ENCODE results near the gene ZFPL1.
A peak's percentile ranks its signal among the peaks of the same experiment; 100 is the strongest.

The ZFPL1 gene

GRCh38 chr11:65095974-65096806 lies 12.2 kb downstream of the ZFPL1 start, which contains the start of gene VPS51:
VPS51 (plus strand) TSS chr11:65096214; CDS start chr11:65096251, 37 bp downstream.
- DNase-seq (ENCODE audit: low spot score) = peak; percentile 91

- no peak for DNase-seq (ENCODE audit: low spot score)
Measured at GRCh38 chr11:65096926-65097325, 12.9 kb downstream of the ZFPL1 start.

- no peak for DNase-seq (ENCODE audit: low spot score)
Measured at GRCh38 chr11:65100674-65101350, 16.8 kb downstream of the ZFPL1 start.

GRCh38 chr11:65102142-65103095 lies 18.4 kb downstream of the ZFPL1 start:
- no peak for DNase-seq (ENCODE audit: low spot score)

GRCh38 chr11:65103476-65103875 lies 19.5 kb downstream of the ZFPL1 start:
- no peak for DNase-seq (ENCODE audit: low spot score)

GRCh38 chr11:65104628-65105027 lies 20.6 kb downstream of the ZFPL1 start:
- DNase-seq (ENCODE audit: low spot score) = no peak

GRCh38 chr11:65107078-65107477 lies 23.1 kb downstream of the ZFPL1 start:
- no peak for DNase-seq (ENCODE audit: low spot score)

- no peak for DNase-seq (ENCODE audit: low spot score)
Measured at GRCh38 chr11:65107751-65108468, 23.9 kb downstream of the ZFPL1 start.

GRCh38 chr11:65108469-65109123 lies 24.6 kb downstream of the ZFPL1 start:
- DNase-seq (ENCODE audit: low spot score) = no peak

- no peak for DNase-seq (ENCODE audit: low spot score)
Measured at GRCh38 chr11:65109231-65110198, 25.5 kb downstream of the ZFPL1 start.

GRCh38 chr11:65110354-65110861 lies 26.4 kb downstream of the ZFPL1 start:
- DNase-seq (ENCODE audit: low spot score) = peak; percentile 88

GRCh38 chr11:65111159-65111743 lies 27.2 kb downstream of the ZFPL1 start:
- DNase-seq (ENCODE audit: low spot score) = no peak

- peak; percentile 97 for DNase-seq (ENCODE audit: low spot score)
Measured at GRCh38 chr11:65111744-65112545, 27.9 kb downstream of the ZFPL1 start, which contains the start of gene TM7SF2. TM7SF2 (plus strand) TSS chr11:65111872; CDS start chr11:65112016, 144 bp downstream.

- DNase-seq (ENCODE audit: low spot score) = peak; percentile 77
Measured at GRCh38 chr11:65112546-65113360, 28.7 kb downstream of the ZFPL1 start.

- DNase-seq (ENCODE audit: low spot score) = no peak
Measured at GRCh38 chr11:65113361-65113756, 29.3 kb downstream of the ZFPL1 start.

GRCh38 chr11:65113839-65114238 lies 29.8 kb downstream of the ZFPL1 start:
- no peak for DNase-seq (ENCODE audit: low spot score)

GRCh38 chr11:65114538-65115171 lies 30.6 kb downstream of the ZFPL1 start:
- DNase-seq (ENCODE audit: low spot score) = no peak
